OCI-LY3 (cell line): ENCODE measurements around the gene AMDHD2.
A peak's percentile ranks its signal among the peaks of the same experiment; 100 is the strongest.
"Not testable (repeated sequence)": the region's sequence is repeated elsewhere in the genome, so short reads cannot be mapped to it uniquely, and the experiment has no call there.

Experiments
- H2AFZ ChIP-seq: fragments of 200-600, 300-600 bp; shearing (Covaris generic); 2 replicates; pipeline ENCODE4 v1.6.0; 2014; ENCODE audit warnings: antibody characterized with exemption, low read depth, low read length
- H3K27ac ChIP-seq: fragments of 200-600, 300-600 bp; sonication (generic); 2 replicates; pipeline ENCODE4 v1.5.1; 2014; ENCODE audit warnings: mild to moderate bottlenecking, low read length, moderate library complexity, mixed read lengths
- H3K27me3 ChIP-seq: fragments of 200-600, 300-600 bp; sonication (generic); 2 replicates; pipeline ENCODE4 v1.6.1; 2014; ENCODE audit warnings: low read depth, low read length, mixed read lengths
- H3K36me3 ChIP-seq: fragments of 200-600, 300-600 bp; sonication (generic); replicated peaks from 2 replicates; pipeline ENCODE3; 2014; ENCODE audit warnings: low read depth, low read length, mixed read lengths
- H3K4me1 ChIP-seq: fragments of 300-600, 200-600 bp; sonication (generic); 2 replicates; pipeline ENCODE4 v1.6.1; 2014; ENCODE audit warnings: low read length, mixed read lengths
- H3K4me2 ChIP-seq: fragments of 200-600, 300-600 bp; sonication (generic); 2 replicates; pipeline ENCODE4 v1.6.1; 2014; ENCODE audit warnings: low read length, mixed read lengths
- H3K4me3 ChIP-seq: fragments of 300-600, 200-600 bp; sonication (generic); 2 replicates; pipeline ENCODE4 v1.5.1; 2014; ENCODE audit warnings: antibody characterized with exemption, mild to moderate bottlenecking, low read length, moderate library complexity
- H3K79me2 ChIP-seq: fragments of 300-600, 200-600 bp; shearing (Covaris generic); 2 replicates; pipeline ENCODE4 v1.6.1; 2014; ENCODE audit warnings: mild to moderate bottlenecking, low read length, mixed read lengths
- H3K9ac ChIP-seq: fragments of 300-600, 200-600 bp; shearing (Covaris generic); 2 replicates; pipeline ENCODE4 v1.6.0; 2014; ENCODE audit warnings: mild to moderate bottlenecking, low read length, moderate library complexity
- H3K9me3 ChIP-seq: fragments of 200-600, 300-600 bp; shearing (Covaris generic); 2 replicates; pipeline ENCODE4 v1.6.1; 2014; ENCODE audit warnings: low read length, mixed read lengths; ENCODE audit not compliant: insufficient read depth
- H4K20me1 ChIP-seq: fragments of 200-600, 300-600 bp; sonication (generic); 2 replicates; pipeline ENCODE4 v1.6.1; 2016; ENCODE audit warnings: low read length, mixed read lengths; ENCODE audit not compliant: insufficient read depth
- CTCF ChIP-seq: fragments of 200-600, 300-600 bp; sonication (generic); IDR thresholded peaks from 2 replicates; pipeline ENCODE4 v1.5.1; 2014; ENCODE audit warnings: antibody characterized with exemption, low read length, low read depth
- EZH2phosphoT487 ChIP-seq: fragments of 200-600 bp; shearing (Covaris generic); IDR thresholded peaks from 2 replicates; pipeline ENCODE4 v1.6.1; 2018; ENCODE audit warnings: antibody characterized with exemption, mixed run types, low read depth

Gene AMDHD2

DNA sequence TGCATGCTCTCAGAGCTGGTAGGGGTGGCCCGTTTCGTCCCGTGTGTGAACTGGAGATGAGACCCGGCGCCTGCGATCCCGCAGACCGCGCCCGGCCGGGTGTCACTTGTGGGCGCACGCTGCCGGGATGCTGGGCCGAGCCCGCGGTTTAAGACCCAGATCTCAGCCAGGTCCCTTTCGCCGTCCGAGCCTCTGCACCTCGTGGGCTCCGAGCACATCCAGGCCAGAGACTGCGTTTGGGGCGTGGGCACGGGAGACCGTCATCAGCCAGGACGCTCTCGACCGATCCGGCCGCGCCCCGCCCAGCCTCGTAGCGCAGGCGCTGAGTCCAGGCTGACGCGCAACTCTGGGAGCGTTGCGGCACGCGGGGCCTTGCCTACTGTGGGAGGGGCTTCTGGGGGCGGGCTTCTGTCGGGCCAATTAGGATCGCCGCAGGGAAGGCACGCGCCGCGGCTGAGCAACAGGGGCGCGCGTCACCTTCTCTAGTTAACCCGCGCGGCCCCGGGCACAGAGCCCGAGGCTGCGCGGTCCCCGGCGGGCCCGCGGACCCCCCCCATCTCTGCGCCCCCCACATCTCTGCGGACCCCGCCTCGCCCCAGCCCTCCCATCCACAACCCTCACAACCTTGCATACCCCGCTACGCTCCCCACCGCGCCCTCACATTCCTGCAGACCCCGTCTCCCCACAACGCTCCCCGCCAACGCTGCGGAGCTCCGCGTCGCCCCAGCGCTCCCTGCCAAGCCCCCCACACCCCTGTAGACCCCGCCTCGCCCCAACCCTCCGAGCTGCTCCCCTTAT lies 11.7 kb downstream of the AMDHD2 start:
- H3K4me3 ChIP-seq: peak overlapping the region; percentile 82
- peak overlapping the region; percentile 69; the same call in 1 of the 2 replicates for H2AFZ ChIP-seq
- no peaks in the 10 kb centered on the region for H3K79me2 ChIP-seq
- TF ChIP-seq EZH2phosphoT487: no peak
- TF ChIP-seq CTCF: no peak
- peaks cover 6% of the 10 kb centered on the region; the same call in 1 of the 2 replicates for H3K4me1 ChIP-seq
- peak overlapping the region; percentile 91 for H3K4me2 ChIP-seq
- no peaks in the 10 kb centered on the region for H4K20me1 ChIP-seq
- no peaks in the 10 kb centered on the region for H3K27me3 ChIP-seq
- peak overlapping the region; percentile 75 for H3K27ac ChIP-seq
- peak overlapping the region; percentile 84 for H3K9ac ChIP-seq
- no peaks in the 10 kb centered on the region for H3K9me3 ChIP-seq
- peaks cover 11% of the 10 kb centered on the region for H3K36me3 ChIP-seq

GRCh38 chr16:2532494-2533141 lies 12.4 kb downstream of the AMDHD2 start:
- peaks cover 6% of the 10 kb centered on the region; the same call in 1 of the 2 replicates for H3K4me1 ChIP-seq

GRCh38 chr16:2533142-2533755 lies 13.1 kb downstream of the AMDHD2 start:
- H3K4me2 ChIP-seq: peak overlapping the region; percentile 91
- not testable (repeated sequence) for H3K9me3 ChIP-seq, H3K79me2 ChIP-seq, H3K4me1 ChIP-seq, H3K27me3 ChIP-seq, H4K20me1 ChIP-seq
- peak overlapping the region; percentile 69; the same call in 1 of the 2 replicates for H2AFZ ChIP-seq
- peak overlapping the region; percentile 75 for H3K27ac ChIP-seq
- H3K9ac ChIP-seq: peak overlapping the region; percentile 84
- H3K4me3 ChIP-seq: peak overlapping the region; percentile 82
- H3K36me3 ChIP-seq: peaks cover 11% of the 10 kb centered on the region

More at GRCh38 chr16:2532494-2533141, 12.4 kb downstream of the AMDHD2 start:
- no peak for TF ChIP-seq CTCF
- no peak for TF ChIP-seq EZH2phosphoT487
- Histone ChIP-seq H3K9me3 (no peaks in the 10 kb centered on the region), H3K4me2 (peak overlapping the region; percentile 91), H3K36me3 (peaks cover 11% of the 10 kb centered on the region), H4K20me1 (no peaks in the 10 kb centered on the region), H3K27me3 (no peaks in the 10 kb centered on the region), H3K27ac (peak overlapping the region; percentile 75), H3K4me3 (peak overlapping the region; percentile 82), H2AFZ (peak overlapping the region; percentile 69; the same call in 1 of the 2 replicates), H3K79me2 (no peaks in the 10 kb centered on the region), H3K9ac (peak overlapping the region; percentile 84)

DNA sequence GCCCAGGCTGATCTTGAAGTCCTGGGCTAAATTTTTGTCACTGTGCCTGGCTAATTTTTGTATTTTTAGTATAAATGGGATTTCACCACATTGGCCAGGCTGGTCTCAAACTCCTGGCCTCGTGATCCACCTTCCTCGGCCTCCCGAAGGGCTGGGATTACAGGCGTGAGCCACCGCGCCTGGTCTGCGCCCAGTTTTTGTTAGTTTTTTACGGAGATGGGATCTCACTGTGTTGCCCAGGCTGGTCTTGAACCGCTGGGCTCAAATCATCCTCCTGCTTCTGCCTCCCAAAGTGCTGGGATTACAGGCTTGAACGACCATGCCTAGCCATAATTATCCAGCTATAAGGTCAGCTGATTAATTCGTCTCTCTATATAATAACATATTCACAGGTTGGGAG lies 13.7 kb downstream of the AMDHD2 start:
- Histone ChIP-seq H4K20me1 (0 out of 2 replicates have a peak, but pooled peaks cover 4% of the 10 kb centered on the region), H3K27ac (no peak overlapping the region), H2AFZ (no peak overlapping the region), H3K4me1 (peaks cover 10% of the 10 kb centered on the region), H3K4me3 (no peak overlapping the region), H3K9ac (no peak overlapping the region), H3K9me3 (no peaks in the 10 kb centered on the region), H3K79me2 (peaks cover 7% of the 10 kb centered on the region), H3K36me3 (peaks cover 6% of the 10 kb centered on the region), H3K27me3 (no peaks in the 10 kb centered on the region), H3K4me2 (no peak overlapping the region)
- TF ChIP-seq EZH2phosphoT487 (no peak), CTCF (no peak)

- not testable (repeated sequence) for H3K27me3 ChIP-seq, H3K9ac ChIP-seq, H3K27ac ChIP-seq, H3K9me3 ChIP-seq, H4K20me1 ChIP-seq, H2AFZ ChIP-seq, H3K4me3 ChIP-seq, H3K4me2 ChIP-seq, H3K36me3 ChIP-seq
- H3K79me2 ChIP-seq: peaks cover 12% of the 10 kb centered on the region
- H3K4me1 ChIP-seq: peaks cover 14% of the 10 kb centered on the region
These were observed 14.2 kb downstream of the AMDHD2 start for GRCh38 chr16:2534335-2534734.
